Retinal pigment epithelial cell (primary cell): ENCODE data around the gene AMPD3.
A peak's percentile ranks its signal among the peaks of the same experiment; 100 is the strongest.

Experiments used
- DNase-seq: peaks from one replicate; pipeline ENCODE4 v3.0.0-alpha.2; 2010; ENCODE audit warnings: low read depth
- H3K4me3 ChIP-seq: 2 replicates; pipeline ENCODE4 v1.5.1; 2011; ENCODE audit warnings: mild to moderate bottlenecking, low read length, control low read depth, moderate library complexity
- TF ChIP-seq, protein P1 (sequence below): conservative IDR thresholded peaks from 2 replicates; pipeline ENCODE4 v1.5.1; 2011; ENCODE audit warnings: low read depth, low read length, control low read depth, inconsistent platforms

The AMPD3 gene

DNA sequence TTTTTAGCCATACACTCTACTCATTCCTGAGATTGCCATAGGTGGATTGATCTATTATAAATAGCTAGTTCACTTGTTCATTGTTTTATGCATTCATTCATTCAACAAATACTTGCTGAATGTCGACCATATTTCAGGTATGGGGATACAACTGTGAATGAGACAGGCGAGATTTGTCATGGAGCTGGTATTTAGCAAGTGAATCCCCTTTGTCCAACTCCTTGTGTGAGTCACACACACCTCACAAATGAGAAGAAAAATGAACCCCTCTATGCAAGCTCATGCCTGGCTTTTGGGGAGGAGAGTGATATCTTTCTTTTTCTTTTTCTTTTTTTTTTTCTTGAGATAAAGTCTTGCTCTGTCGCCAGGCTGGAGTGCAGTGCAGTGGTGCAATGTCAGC lies 1.8 kb upstream of the AMPD3 start:
- no peak for DNase-seq
- H3K4me3 ChIP-seq, result no peak overlapping the region
- TF ChIP-seq, protein P1, sequence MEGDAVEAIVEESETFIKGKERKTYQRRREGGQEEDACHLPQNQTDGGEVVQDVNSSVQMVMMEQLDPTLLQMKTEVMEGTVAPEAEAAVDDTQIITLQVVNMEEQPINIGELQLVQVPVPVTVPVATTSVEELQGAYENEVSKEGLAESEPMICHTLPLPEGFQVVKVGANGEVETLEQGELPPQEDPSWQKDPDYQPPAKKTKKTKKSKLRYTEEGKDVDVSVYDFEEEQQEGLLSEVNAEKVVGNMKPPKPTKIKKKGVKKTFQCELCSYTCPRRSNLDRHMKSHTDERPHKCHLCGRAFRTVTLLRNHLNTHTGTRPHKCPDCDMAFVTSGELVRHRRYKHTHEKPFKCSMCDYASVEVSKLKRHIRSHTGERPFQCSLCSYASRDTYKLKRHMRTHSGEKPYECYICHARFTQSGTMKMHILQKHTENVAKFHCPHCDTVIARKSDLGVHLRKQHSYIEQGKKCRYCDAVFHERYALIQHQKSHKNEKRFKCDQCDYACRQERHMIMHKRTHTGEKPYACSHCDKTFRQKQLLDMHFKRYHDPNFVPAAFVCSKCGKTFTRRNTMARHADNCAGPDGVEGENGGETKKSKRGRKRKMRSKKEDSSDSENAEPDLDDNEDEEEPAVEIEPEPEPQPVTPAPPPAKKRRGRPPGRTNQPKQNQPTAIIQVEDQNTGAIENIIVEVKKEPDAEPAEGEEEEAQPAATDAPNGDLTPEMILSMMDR, result no peak

DNA sequence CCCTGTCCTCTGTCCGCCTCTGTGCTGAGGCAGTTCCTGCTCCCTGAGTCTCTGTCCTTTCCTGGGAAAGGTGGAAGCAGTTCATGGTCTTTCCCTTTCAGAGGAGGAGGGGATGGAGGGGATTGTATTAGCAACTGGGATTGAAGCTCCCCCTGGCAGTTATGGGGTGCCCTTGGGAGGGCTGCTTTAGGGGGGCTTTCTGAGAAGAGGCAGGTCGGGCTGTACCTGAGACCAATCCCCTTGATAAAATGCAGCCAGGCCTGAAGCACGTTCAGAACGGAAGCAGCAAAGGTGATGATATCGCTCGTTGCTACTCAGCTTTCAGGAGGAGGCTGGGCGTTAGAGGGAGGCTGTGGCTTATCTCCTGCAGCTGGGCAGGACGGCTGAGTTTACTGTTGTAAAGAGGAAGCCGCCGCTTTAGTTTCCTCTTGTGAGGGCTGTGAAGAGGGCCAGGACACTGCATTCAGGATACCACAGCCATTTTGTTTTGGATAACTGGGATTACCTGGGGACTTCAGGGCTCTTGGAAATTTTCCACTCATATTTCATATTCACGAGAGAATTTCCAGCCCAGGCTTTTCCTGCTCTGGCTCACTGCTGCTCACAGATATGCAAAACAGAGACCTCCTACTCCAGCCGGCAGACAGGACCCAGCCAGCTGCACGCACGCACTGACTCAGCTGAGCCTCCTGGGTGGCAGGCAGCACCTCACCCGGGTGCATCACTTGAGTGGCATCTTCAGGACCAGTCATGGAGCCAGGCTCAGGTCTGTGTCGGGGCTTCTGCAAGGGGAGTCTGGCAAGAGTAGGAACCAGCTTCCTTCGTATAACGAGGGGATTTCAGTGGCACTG lies 798 bp downstream of the AMPD3 start:
- peak overlapping the region; percentile 31 for H3K4me3 ChIP-seq
- TF ChIP-seq, protein P1, result no peak
- DNase-seq, result no peak

DNA sequence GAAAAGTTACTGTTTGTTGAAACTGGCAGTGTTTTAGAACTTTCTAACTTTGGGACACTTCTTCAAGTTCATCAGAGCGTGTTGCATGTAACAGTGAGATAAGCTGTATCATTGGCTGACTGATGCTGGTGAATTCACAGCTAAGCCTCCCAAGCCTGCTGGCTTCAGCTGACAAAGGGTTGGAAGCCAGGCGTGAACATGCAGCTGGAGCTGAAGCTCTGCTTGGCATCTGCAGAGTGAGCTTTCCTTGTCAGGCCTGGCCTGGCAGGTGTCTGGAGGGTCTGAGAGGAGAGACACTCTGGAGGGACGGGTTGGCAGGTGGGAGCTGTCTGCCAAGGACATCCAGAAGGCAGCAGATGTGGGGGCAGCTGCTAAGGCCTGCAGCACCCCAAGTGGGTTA lies 1.5 kb downstream of the AMPD3 start:
- DNase-seq, result no peak
- H3K4me3 ChIP-seq, result peak overlapping the region; percentile 31
- TF ChIP-seq, protein P1, result no peak

DNA sequence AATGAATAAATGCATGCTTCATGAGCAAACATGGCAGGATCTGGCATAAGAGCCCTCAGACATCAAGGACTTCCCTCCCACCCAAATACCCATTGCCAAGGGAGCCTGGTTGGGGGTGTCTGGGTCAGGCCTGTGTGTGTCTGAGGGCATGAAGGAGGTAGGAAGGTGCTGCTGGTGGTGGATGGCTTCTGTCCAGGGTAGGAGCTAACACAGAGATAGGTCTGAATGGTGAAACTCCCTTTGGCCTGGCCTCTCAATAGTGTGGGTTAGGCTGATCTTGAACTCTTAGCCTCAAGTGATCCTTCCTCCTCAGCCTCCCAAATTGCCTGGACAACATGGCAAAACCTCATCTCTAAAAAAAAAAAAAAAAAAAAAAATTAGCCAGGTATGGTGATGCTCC lies 2.8 kb downstream of the AMPD3 start:
- no peak overlapping the region for H3K4me3 ChIP-seq
- TF ChIP-seq, protein P1, result no peak
- no peak for DNase-seq

DNA sequence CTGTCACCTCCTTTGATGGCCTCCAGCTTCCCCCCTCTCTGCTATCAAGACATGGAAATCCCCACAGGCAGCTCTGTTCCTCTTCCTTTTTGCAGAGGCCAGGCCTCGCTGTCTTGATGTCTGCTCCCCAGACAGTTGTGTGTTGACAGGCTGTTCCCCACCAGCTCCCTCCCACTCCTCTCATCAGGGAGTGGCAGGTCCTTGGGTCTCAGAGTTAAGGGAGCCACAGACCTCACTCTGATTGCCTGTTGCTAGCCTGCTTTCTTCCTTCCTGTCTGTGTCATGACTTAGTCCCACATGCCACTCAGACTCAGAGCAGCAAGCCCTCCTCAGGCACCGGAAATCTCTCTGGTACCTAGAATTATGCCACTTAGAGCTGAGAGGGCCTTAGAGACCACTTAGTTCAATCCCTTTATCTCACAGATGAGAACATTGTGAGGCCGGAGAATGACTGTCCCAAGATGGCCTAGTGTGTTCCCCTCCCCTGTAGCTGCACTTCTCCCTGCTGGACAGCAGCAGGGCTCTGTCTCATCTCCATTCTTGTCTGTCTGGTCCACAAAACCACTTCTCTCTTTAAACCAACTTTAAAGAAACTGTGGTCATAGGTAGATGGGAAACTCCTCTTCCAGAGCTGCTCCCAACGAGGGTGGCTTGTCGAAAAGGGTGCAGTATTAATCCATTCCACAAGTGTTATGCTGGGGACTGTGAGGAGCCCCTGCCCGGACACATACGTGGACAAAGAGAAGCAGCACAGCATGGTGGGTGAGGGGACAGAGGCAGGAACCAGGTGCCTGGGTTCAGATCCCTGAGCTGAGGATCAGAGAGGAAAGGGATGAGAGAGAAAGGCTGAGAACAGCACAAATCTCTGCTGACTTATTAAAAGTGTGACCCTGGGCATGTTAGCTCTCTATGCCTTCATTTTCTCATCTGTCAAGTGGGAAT lies 4.2 kb downstream of the AMPD3 start:
- no peak overlapping the region for H3K4me3 ChIP-seq
- TF ChIP-seq, protein P1, result no peak
- no peak for DNase-seq

DNA sequence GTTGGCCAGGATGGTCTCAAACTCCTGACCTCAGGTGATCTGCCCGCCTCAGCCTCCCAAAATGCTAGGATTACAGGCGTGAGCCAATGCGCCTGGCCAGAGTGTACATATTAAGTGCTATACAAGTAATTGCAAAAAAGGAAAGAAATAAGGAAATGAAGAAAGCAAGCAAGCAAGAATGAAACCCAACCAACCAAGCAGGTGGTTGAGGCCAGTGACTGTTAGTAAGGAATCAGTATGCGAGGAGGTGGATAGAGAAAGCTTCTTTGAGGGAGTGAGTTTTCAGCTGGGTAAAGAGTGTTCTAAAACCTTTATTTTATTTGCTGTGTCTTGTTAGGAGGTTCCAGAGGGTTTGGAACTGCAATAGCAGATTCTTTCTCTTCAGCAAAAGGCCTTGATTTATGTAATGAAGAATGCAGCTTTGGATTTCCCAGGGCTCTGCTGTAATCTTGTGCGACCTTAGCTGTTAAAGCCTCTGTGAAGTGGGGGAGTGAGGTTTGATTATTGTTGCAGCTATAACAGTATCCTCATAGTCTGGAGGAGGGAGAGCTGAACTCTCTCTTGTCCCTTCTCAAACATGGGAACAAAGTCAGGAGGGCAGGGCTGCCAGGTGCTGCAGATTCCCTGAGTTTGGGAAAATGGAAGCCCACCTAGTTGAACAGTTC lies 5.7 kb downstream of the AMPD3 start:
- DNase-seq, result no peak
- TF ChIP-seq, protein P1, result no peak
- H3K4me3 ChIP-seq, result no peak overlapping the region
